HCT116 (cell line): ENCODE results near the gene ZBTB21. TPM values are rescaled to one million over a fixed set of nuclear protein-coding genes. Genes with fewer than 3 reads are reported as not detected.

Experiments
- ATAC-seq: fragments of 200-7000 bp; cut with Tn5 transposase; 2 replicates; pipeline ENCODE4 v1.9.1; 2020; ENCODE audit warnings: mild to moderate bottlenecking, moderate library complexity
- BruUV-seq: library from RNA; stranded (reverse); fragments of 400-500 nt; replicated peaks from 2 replicates; lab custom pipeline; 2021; lab: Mats Ljungman, UMichigan
- CTCF ChIA-PET: fragments of 300-600 bp; sonication (Branson Sonifier 250); formaldehyde crosslinking; loops from one replicate; lab custom pipeline; 2021; ENCODE audit warnings: antibody characterized with exemption; lab: Charles Lee
- POLR2A ChIA-PET: fragments of 300-600, 350-600 bp; sonication (Branson Sonifier 250); formaldehyde crosslinking; loops from one replicate; lab custom pipeline; 2021; ENCODE audit warnings: antibody characterized with exemption; lab: Charles Lee
- RAD21 ChIA-PET, 2 experiments: fragments of 300-600 bp; sonication (Branson Sonifier 250); formaldehyde crosslinking; loops; one replicate each; lab custom pipeline; 2023; ENCODE audit warnings: low total read pairs in 2 of 2; ENCODE audit not compliant: uncharacterized antibody in 2 of 2, unreplicated experiment in 2 of 2, low non-redundant PET in 1 of 2; lab: Charles Lee
- DNase-seq: peaks from one replicate; pipeline ENCODE4 v3.0.0-alpha.2; 2010; ENCODE audit warnings: low read depth, low spot score
- H2AFZ ChIP-seq: fragments of 200-600 bp; shearing (Covaris generic), sonication (generic); 2 replicates; pipeline ENCODE4 v1.6.1; 2017; ENCODE audit warnings: low read depth, mixed run types, mixed read lengths, antibody characterized with exemption, low read length; ENCODE audit not compliant: poor library complexity, severe bottlenecking
- H3K27ac ChIP-seq: 2 replicates; pipeline ENCODE4 v1.5.1; 2012; ENCODE audit warnings: low read depth, low read length
- H3K27me3 ChIP-seq: fragments of 200-600 bp; sonication (generic); 2 replicates; pipeline ENCODE4 v1.6.1; 2016; ENCODE audit warnings: mixed run types, low read length, mixed read lengths; ENCODE audit not compliant: insufficient read depth
- H3K36me3 ChIP-seq, 2 experiments: fragments of 200-500 bp in 1 of 2; fragments of 200-600 bp in 1 of 2; sonication (Bioruptor generic) in 1 of 2; sonication (generic) in 1 of 2; 2 replicates each; pipeline versions ENCODE4 v1.5.1 to v1.6.1; 2014 to 2016; ENCODE audit warnings: low read length in 2 of 2, inconsistent platforms in 1 of 2, mixed read lengths in 1 of 2, mixed run types in 1 of 2; ENCODE audit not compliant: insufficient read depth in 2 of 2, control insufficient read depth in 1 of 2
- H3K4me1 ChIP-seq, 2 experiments: fragments of 200-600 bp in 1 of 2; sonication (generic) in 1 of 2; 2 replicates each; pipeline versions ENCODE4 v1.5.1 to v1.6.1; 2012 to 2017; ENCODE audit warnings: low read length in 2 of 2, inconsistent platforms in 1 of 2, mild to moderate bottlenecking in 1 of 2, mixed read lengths in 1 of 2, mixed run types in 1 of 2, moderate library complexity in 1 of 2; ENCODE audit not compliant: insufficient read depth in 2 of 2, control insufficient read depth in 1 of 2
- H3K4me2 ChIP-seq: fragments of 200-600 bp; sonication (generic); 2 replicates; pipeline ENCODE4 v1.6.1; 2017; ENCODE audit warnings: mixed run types, low read length, mixed read lengths
- H3K4me3 ChIP-seq, 2 experiments: fragments of 200-600 bp in 1 of 2; sonication (generic) in 1 of 2; replicated peaks in 1 of 2; 2 replicates each; pipeline ENCODE4 v1.5.1; 2011 to 2016; ENCODE audit warnings: low read length in 2 of 2, control low read depth in 1 of 2, low read depth in 1 of 2, mild to moderate bottlenecking in 1 of 2, mixed read lengths in 1 of 2, mixed run types in 1 of 2
- H3K79me2 ChIP-seq: fragments of 200-600 bp; sonication (generic); 2 replicates; pipeline ENCODE4 v1.6.1; 2017; ENCODE audit warnings: mild to moderate bottlenecking, mixed run types, low read length, moderate library complexity, mixed read lengths; ENCODE audit not compliant: insufficient read depth
- H3K9ac ChIP-seq: fragments of 200-600 bp; sonication (generic); 2 replicates; pipeline ENCODE4 v1.6.1; 2016; ENCODE audit warnings: low read length, mixed read lengths
- H3K9me2 ChIP-seq: fragments of 200-600 bp; sonication (generic), shearing (Covaris generic); 2 replicates; pipeline ENCODE4 v1.6.1; 2017; ENCODE audit warnings: mixed run types, mild to moderate bottlenecking, moderate library complexity; ENCODE audit not compliant: insufficient read depth
- H3K9me3 ChIP-seq, 2 experiments: fragments of 200-500 bp in 1 of 2; fragments of 200-600 bp in 1 of 2; sonication (Bioruptor generic) in 1 of 2; sonication (generic) in 1 of 2; 2 replicates each; pipeline ENCODE4 v1.6.1; 2014 to 2017; ENCODE audit warnings: low read length in 2 of 2, mixed read lengths in 2 of 2, inconsistent platforms in 1 of 2, low read depth in 1 of 2, mild to moderate bottlenecking in 1 of 2, mixed run types in 1 of 2, moderate library complexity in 1 of 2; ENCODE audit not compliant: control insufficient read depth in 1 of 2, insufficient read depth in 1 of 2
- H4K20me1 ChIP-seq: fragments of 200-600 bp; sonication (generic), shearing (Covaris generic); 2 replicates; pipeline ENCODE4 v1.6.1; 2017; ENCODE audit warnings: mixed run types, mild to moderate bottlenecking, moderate library complexity; ENCODE audit not compliant: insufficient read depth
- ATF3 ChIP-seq: IDR thresholded peaks from 2 replicates; pipeline ENCODE4 v1.6.1; 2012
- CTCF ChIP-seq, 3 experiments: fragments of 200-600 bp in 1 of 3; sonication (generic) in 1 of 3; IDR thresholded peaks in 2 of 3; conservative IDR thresholded peaks in 1 of 3; 2 replicates each; pipeline ENCODE4 v1.5.1; 2012 to 2017; ENCODE audit warnings: low read depth in 2 of 3, low read length in 2 of 3, antibody characterized with exemption in 1 of 3, borderline replicate concordance in 1 of 3, control low read depth in 1 of 3, mild to moderate bottlenecking in 1 of 3, mixed read lengths in 1 of 3, mixed run types in 1 of 3, moderate library complexity in 1 of 3; ENCODE audit not compliant: insufficient read depth in 1 of 3
- ELF1 ChIP-seq: IDR thresholded peaks from 2 replicates; pipeline ENCODE4 v1.6.1; 2012; ENCODE audit warnings: low read depth, borderline replicate concordance
- EZH2phosphoT487 ChIP-seq: fragments of 200-600 bp; IDR thresholded peaks from 2 replicates; pipeline ENCODE4 v1.6.1; 2018; ENCODE audit warnings: antibody characterized with exemption, borderline replicate concordance
- RAD21 ChIP-seq: IDR thresholded peaks from 2 replicates; pipeline ENCODE4 v1.6.1; 2012; ENCODE audit warnings: low read depth, mild to moderate bottlenecking
- REST ChIP-seq: IDR thresholded peaks from 2 replicates; pipeline ENCODE4 v1.6.1; 2012; ENCODE audit warnings: low read depth
- SIN3A ChIP-seq: IDR thresholded peaks from 2 replicates; pipeline ENCODE4 v1.6.1; 2012; ENCODE audit warnings: low read depth
- SRF ChIP-seq: IDR thresholded peaks from 2 replicates; pipeline ENCODE4 v1.6.1; 2012; ENCODE audit warnings: low read depth
- TCF7L2 ChIP-seq: IDR thresholded peaks from 2 replicates; pipeline ENCODE4 v1.7.0; 2011; ENCODE audit warnings: borderline replicate concordance, inconsistent platforms; ENCODE audit not compliant: insufficient read depth, insufficient read length; ENCODE audit errors: extremely low read depth
- ZBTB33 ChIP-seq: IDR thresholded peaks from 2 replicates; pipeline ENCODE4 v1.6.1; 2011; ENCODE audit warnings: mild to moderate bottlenecking, low read length, moderate library complexity; ENCODE audit not compliant: insufficient replicate concordance; ENCODE audit errors: extremely low read depth
- ZNF274 ChIP-seq: fragments of 200-500 bp; sonication (Bioruptor generic); IDR thresholded peaks from 2 replicates; pipeline ENCODE4 v1.6.1; 2014; ENCODE audit warnings: mild to moderate bottlenecking, low read depth, low read length, inconsistent platforms
- intact Hi-C: fragments of 100-400 bp; cut with micrococcal nuclease; formaldehyde crosslinking; loops from 2 replicates; pipeline ENCODE4 v1.10.0; 2022
- total RNA-seq: library from RNA; stranded (reverse); gene quantifications from one replicate; pipeline ENCODE4 v1.2.1, GENCODE V29; 2021; ENCODE audit not compliant: unreplicated experiment

The ZBTB21 gene
- total RNA-seq, 1 experiment from 2014 or later = 28.7 TPM

- Histone ChIP-seq H3K9ac (no peak overlapping the region), H3K4me1 (no peaks in the 10 kb centered on the region), H2AFZ (no peak overlapping the region), H4K20me1 (no peaks in the 10 kb centered on the region; the same call in 1 of the 2 replicates), H3K9me3 (no peaks in the 10 kb centered on the region), H3K4me2 (no peak overlapping the region), H3K27me3 (no peaks in the 10 kb centered on the region), H3K36me3 (peaks cover 10 to 29% of the 10 kb centered on the region in 2 experiments; a peak in 3 of 4 replicates), H3K4me3 (no peak overlapping the region), H3K9me2 (no peaks in the 10 kb centered on the region), H3K27ac (no peak overlapping the region), H3K79me2 (peaks cover 87% of the 10 kb centered on the region)
- POLR2A ChIA-PET = no interaction called here
- BruUV-seq = no TSS peak
- DNase-seq (no peak), ATAC-seq (no peak)
- CTCF ChIA-PET = no interaction called here
- no peak for TF ChIP-seq SRF
- no peak for TF ChIP-seq CTCF (IDR thresholded peaks at IDR 0.05 in 2 of 3, conservative IDR thresholded peaks at IDR 0.05 in 1 of 3; ENCODE audit: borderline replicate concordance in 1 of 3, insufficient read depth in 1 of 3, low read depth in 2 of 3, low read length in 2 of 3)
- no peak for TF ChIP-seq RAD21
- TF ChIP-seq ZBTB33 = no peak
- no peak for TF ChIP-seq ELF1
- no peak for TF ChIP-seq SIN3A
- TF ChIP-seq ATF3 = no peak
- TF ChIP-seq EZH2phosphoT487 = no peak
- TF ChIP-seq TCF7L2 = no peak
- no peak for TF ChIP-seq ZNF274
- no peak for TF ChIP-seq REST
- RAD21 ChIA-PET = no interaction called here
- intact Hi-C loops = no loop called here
Observed at GRCh38 chr21:42001781-42002180, 8.4 kb downstream of the ZBTB21 start.
